PC-3 (cell line): Measurements from ENCODE around the gene WDR7.

ENCODE experiments used
- CTCF ChIP-seq: fragments of 300-600 bp; sonication (generic); conservative IDR thresholded peaks from 2 replicates; pipeline ENCODE4 v1.5.1; 2017; ENCODE audit warnings: antibody characterized with exemption, low read depth, mild to moderate bottlenecking, low read length
- EZH2phosphoT487 ChIP-seq: fragments of 300-600 bp; sonication (generic); IDR thresholded peaks from 2 replicates; pipeline ENCODE4 v1.6.1; 2018; ENCODE audit warnings: mild to moderate bottlenecking, antibody characterized with exemption, low read length, borderline replicate concordance

- TF ChIP-seq CTCF (no peak), EZH2phosphoT487 (no peak)
These were observed 61.6 kb downstream of the WDR7 start for GRCh38 chr18:56712761-56713160.
